DOHH2 (cell line): ENCODE data around the gene CRAT.

Source experiments
- CTCF ChIP-seq: fragments of 200-600 bp; sonication (generic); IDR thresholded peaks from one replicate; pipeline ENCODE4 v1.5.1; 2014; ENCODE audit warnings: antibody characterized with exemption, mild to moderate bottlenecking, low read depth, low read length; ENCODE audit not compliant: poor library complexity, severe bottlenecking
- EZH2phosphoT487 ChIP-seq: fragments of 200-600 bp; sonication (generic); IDR thresholded peaks from 2 replicates; pipeline ENCODE4 v1.6.1; 2017; ENCODE audit warnings: borderline replicate concordance, mild to moderate bottlenecking, antibody characterized with exemption, low read length, moderate library complexity, mixed read lengths

GRCh38 chr9:129075996-129076639, 34.5 kb downstream of the CRAT start:
- TF ChIP-seq CTCF (no peak), EZH2phosphoT487 (no peak)
